HEK293T (cell line): ENCODE results near the gene PPP1R1B.

Experiments used
- CTCF ChIA-PET: fragments of 350-600 bp; formaldehyde crosslinking; extraction: SDS; loops from one replicate; lab custom pipeline; 2021; ENCODE audit warnings: antibody characterized with exemption, inconsistent platforms; lab: Yijun Ruan, JAX
- POLR2A ChIA-PET: fragments of 350-600 bp; formaldehyde crosslinking; extraction: SDS; loops from one replicate; lab custom pipeline; 2020; ENCODE audit warnings: antibody characterized with exemption, inconsistent platforms; lab: Yijun Ruan, JAX
- DNase-seq: peaks from one replicate; pipeline ENCODE4 v3.0.0; 2012; ENCODE audit warnings: mixed read lengths; ENCODE audit errors: extremely low spot score
- ARNT ChIP-seq: fragments of 450-650 bp; IDR thresholded peaks from 2 replicates; pipeline ENCODE4 v1.6.1; 2017; ENCODE audit warnings: mild to moderate bottlenecking
- BHLHE40 ChIP-seq: fragments of 450-650 bp; IDR thresholded peaks from 2 replicates; pipeline ENCODE4 v1.6.1; 2016; ENCODE audit warnings: mild to moderate bottlenecking, moderate library complexity, borderline replicate concordance
- CTBP1 ChIP-seq: fragments of 450-650 bp; IDR thresholded peaks from 2 replicates; pipeline ENCODE4 v1.6.1; 2016; ENCODE audit warnings: borderline replicate concordance
- ELF4 ChIP-seq: fragments of 450-650 bp; IDR thresholded peaks from 2 replicates; pipeline ENCODE4 v1.6.1; 2017; ENCODE audit warnings: antibody characterized with exemption
- FOXA1 ChIP-seq: fragments of 450-650 bp; IDR thresholded peaks from 2 replicates; pipeline ENCODE4 v1.6.1; 2016; ENCODE audit warnings: mild to moderate bottlenecking
- FOXK2 ChIP-seq: fragments of 450-650 bp; IDR thresholded peaks from 2 replicates; pipeline ENCODE4 v1.6.1; 2016; ENCODE audit warnings: mild to moderate bottlenecking
- FOXM1 ChIP-seq: fragments of 450-650 bp; IDR thresholded peaks from 2 replicates; pipeline ENCODE4 v1.6.1; 2017; ENCODE audit warnings: mild to moderate bottlenecking, borderline replicate concordance
- HDGF ChIP-seq: fragments of 450-650 bp; IDR thresholded peaks from 2 replicates; pipeline ENCODE4 v1.6.1; 2017; ENCODE audit warnings: antibody characterized with exemption, borderline replicate concordance
- L3MBTL2 ChIP-seq: fragments of 450-650 bp; conservative IDR thresholded peaks from 2 replicates; pipeline ENCODE4 v1.6.1; 2016; ENCODE audit warnings: mild to moderate bottlenecking
- LEF1 ChIP-seq: fragments of 450-650 bp; IDR thresholded peaks from 2 replicates; pipeline ENCODE4 v1.6.1; 2017; ENCODE audit warnings: mild to moderate bottlenecking, borderline replicate concordance
- NFRKB ChIP-seq: fragments of 450-650 bp; IDR thresholded peaks from 2 replicates; pipeline ENCODE4 v1.6.1; 2016; ENCODE audit warnings: mild to moderate bottlenecking, moderate library complexity
- SP1 ChIP-seq: fragments of 450-650 bp; IDR thresholded peaks from 2 replicates; pipeline ENCODE4 v1.6.1; 2017
- SUZ12 ChIP-seq: fragments of 450-650 bp; IDR thresholded peaks from 2 replicates; pipeline ENCODE4 v1.6.1; 2016; ENCODE audit warnings: mild to moderate bottlenecking
- TARDBP ChIP-seq: fragments of 450-650 bp; IDR thresholded peaks from 2 replicates; pipeline ENCODE4 v1.6.1; 2016
- ZNF384 ChIP-seq: fragments of 450-650 bp; IDR thresholded peaks from 2 replicates; pipeline ENCODE4 v1.6.1; 2016
- TF ChIP-seq, protein P1 (sequence below): fragments of 450-650 bp; IDR thresholded peaks from 2 replicates; pipeline ENCODE4 v1.6.1; 2016

The PPP1R1B gene

GRCh38 chr17:39678340-39679116, 51.8 kb downstream of the PPP1R1B start:
- ChIA-PET CTCF (interaction anchor here (0.7 to 1.4 kb wide), 7 partner anchors 10 to 103 kb away, joined by 3 to 6 read pairs (median 4); partner anchors contain the start of gene PNMT), POLR2A (interaction anchor here (1.0 to 2.1 kb wide), 3 partner anchors 9 to 42 kb away, joined by 3 to 11 read pairs (median 9); partner anchors contain the start of genes PGAP3 and STARD3)
- DNase-seq, result no peak
- no peak for TF ChIP-seq ARNT
- TF ChIP-seq, protein P1, sequence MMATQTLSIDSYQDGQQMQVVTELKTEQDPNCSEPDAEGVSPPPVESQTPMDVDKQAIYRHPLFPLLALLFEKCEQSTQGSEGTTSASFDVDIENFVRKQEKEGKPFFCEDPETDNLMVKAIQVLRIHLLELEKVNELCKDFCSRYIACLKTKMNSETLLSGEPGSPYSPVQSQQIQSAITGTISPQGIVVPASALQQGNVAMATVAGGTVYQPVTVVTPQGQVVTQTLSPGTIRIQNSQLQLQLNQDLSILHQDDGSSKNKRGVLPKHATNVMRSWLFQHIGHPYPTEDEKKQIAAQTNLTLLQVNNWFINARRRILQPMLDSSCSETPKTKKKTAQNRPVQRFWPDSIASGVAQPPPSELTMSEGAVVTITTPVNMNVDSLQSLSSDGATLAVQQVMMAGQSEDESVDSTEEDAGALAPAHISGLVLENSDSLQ, result no peak
- no peak for TF ChIP-seq TARDBP
- TF ChIP-seq LEF1, result no peak
- TF ChIP-seq FOXM1, result no peak
- no peak for TF ChIP-seq SUZ12
- TF ChIP-seq ZNF384, result no peak
- no peak for TF ChIP-seq FOXA1
- no peak for TF ChIP-seq HDGF
- TF ChIP-seq L3MBTL2, result no peak
- no peak for TF ChIP-seq SP1
- TF ChIP-seq NFRKB, result no peak
- TF ChIP-seq BHLHE40, result no peak
- no peak for TF ChIP-seq ELF4
- TF ChIP-seq FOXK2, result no peak
- TF ChIP-seq CTBP1, result no peak

DNA sequence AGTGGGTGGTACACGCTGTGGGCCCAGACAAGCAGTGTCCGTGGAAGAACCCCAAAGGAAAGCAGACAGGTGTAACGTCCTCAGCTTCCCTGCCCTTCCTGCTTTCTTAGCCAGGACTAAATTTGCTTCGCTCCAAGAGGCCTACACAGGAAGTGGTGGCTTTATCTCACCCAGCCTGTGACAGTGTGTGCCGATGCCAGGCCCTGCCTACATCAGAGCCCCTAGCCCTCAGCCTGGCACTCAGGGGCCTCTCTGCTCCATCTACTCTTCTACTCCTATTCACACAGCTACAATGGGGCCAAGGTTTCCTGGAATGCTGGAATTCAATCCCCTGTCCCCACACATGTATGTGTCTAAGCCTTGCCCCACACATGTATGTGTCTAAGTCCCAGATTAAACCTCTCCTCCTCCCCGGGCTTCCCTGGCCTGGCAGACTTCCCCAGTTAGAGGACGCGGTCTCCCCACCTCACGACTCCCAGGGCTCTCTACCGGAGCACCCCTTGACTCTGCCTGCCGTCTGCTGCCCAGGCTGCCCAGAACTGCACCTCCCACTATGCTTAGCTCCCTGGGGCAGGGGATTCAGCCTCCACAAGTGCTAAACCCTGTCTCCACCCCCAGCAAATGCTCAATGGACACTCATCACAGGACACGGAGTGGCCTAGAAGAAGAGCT, 52.9 kb downstream of the PPP1R1B start:
- CTCF ChIA-PET, result interaction anchor here (0.6 to 1.4 kb wide), 5 partner anchors 26 to 139 kb away, joined by 3 to 6 read pairs (median 3); no protein-coding TSS in a partner anchor
- TF ChIP-seq HDGF (no peak), ARNT (no peak), FOXK2 (no peak), ELF4 (no peak), SUZ12 (no peak), ZNF384 (no peak)
- no peak for DNase-seq
- POLR2A ChIA-PET, result interaction anchor here (1.0 to 2.3 kb wide), 3 partner anchors 8 to 20 kb away, joined by 3 to 9 read pairs (median 9); partner anchors contain the start of genes ERBB2 and PGAP3

DNA sequence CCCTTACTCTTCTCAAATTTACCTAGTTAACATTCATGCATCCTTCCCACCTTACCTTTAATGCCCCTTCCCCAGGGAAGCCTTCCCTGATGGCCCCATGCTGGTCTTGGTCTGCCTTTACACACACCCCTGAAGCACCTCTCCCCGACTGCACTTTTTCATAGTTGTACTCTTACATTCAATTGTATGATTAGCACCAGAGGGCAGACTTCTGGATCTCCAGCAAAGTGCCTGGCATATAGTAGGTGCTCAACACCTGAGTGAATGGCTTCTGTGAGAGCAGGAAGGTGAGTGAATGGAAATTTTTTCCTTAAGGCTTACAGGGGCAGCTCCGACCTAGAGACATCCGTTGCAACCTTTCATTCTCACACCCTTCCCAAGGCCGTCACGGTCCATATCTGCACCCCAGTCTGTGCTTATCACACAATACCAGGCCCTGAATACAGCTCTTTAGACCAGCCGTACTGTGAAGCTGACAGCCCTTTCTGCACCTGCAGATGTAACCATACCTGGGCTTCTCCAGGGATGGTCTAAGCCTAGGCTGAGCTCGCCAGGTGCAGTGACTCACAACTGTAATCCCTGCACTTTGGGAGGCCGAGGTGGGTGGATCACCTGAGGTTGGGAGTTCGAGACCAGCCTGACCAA, 56.7 kb downstream of the PPP1R1B start:
- no peak for DNase-seq
- TF ChIP-seq L3MBTL2 (no peak), LEF1 (no peak), FOXA1 (no peak), TARDBP (no peak), NFRKB (no peak), SUZ12 (no peak), ZNF384 (no peak), BHLHE40 (no peak), ELF4 (no peak), FOXM1 (no peak), CTBP1 (no peak), SP1 (no peak), ARNT (no peak), HDGF (no peak), FOXK2 (no peak)
- TF ChIP-seq, protein P1, result no peak
- CTCF ChIA-PET, result no interaction called here
- POLR2A ChIA-PET, result no interaction called here

DNA sequence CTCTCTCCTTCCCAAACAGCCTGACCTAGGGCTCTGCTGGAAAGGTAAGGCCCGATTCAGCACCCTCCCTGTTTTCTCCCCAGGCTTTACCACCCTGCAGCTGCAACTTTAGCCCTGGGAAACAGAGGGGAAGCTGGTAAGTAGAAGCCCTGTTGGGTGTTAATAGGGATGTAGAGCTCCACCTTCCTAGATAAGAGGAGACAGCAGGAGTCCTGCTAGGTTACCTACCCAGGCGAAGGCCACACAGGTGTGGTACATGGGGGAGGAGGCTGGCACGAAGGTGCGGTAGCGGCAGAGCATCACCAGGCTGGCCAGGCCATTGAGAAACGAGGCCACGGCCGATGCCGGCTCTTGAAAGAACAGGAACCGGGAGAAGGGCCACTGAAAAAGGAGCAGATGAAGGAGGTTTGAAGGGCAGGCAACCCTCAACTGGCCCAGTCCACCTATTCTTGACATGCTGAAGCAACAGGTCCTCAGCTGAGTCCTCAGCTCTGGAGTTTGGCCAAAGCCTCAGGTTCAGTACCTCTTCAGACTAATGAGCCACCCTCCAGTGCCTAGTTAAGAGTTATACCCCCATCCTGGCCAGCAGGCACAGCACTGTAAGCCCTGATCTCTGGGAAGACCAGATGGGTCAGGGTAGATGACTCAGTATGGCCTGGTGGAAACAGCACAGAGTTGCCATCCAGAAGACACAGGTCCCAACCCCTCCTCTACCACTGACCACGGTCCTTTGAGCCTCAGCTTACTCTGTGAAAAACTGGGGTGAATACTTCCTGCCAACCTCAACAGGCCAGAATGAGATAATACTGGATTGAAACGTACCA, 57.8 kb downstream of the PPP1R1B start:
- POLR2A ChIA-PET, result interaction anchor here (1.0 kb wide), 1 partner anchor 18 kb away, joined by 3 read pairs; no protein-coding TSS in a partner anchor
- CTCF ChIA-PET, result interaction anchor here (1.1 kb wide), 1 partner anchor 13 kb away, joined by 4 read pairs; no protein-coding TSS in a partner anchor
- TF ChIP-seq ELF4 (no peak), ARNT (no peak), FOXA1 (no peak)
- DNase-seq, result no peak
